ENCODE data around the gene PES1.
"Not testable (repeated sequence)": the region's sequence is repeated elsewhere in the genome, so short reads cannot be mapped to it uniquely, and the experiment has no call there.

Gene PES1

GRCh38 chr22:30575859-30576258 is 15.9 kb downstream of the PES1 start:
- DNase-seq (ENCODE audit: low read depth in 1 of 2, low spot score in 1 of 2) = no peak

GRCh38 chr22:30574997-30575671 is 16.6 kb downstream of the PES1 start:
- DNase-seq (ENCODE audit: low read depth in 1 of 2, low spot score in 1 of 2) = no peak

- no peak for DNase-seq (ENCODE audit: low read depth in 1 of 2, low spot score in 1 of 2)
These were observed 17.4 kb downstream of the PES1 start, which contains the start of gene GAL3ST1 for GRCh38 chr22:30574095-30574981. GAL3ST1 (minus strand) TSS chr22:30574665; CDS start chr22:30557392, 17,273 bp downstream.

DNA sequence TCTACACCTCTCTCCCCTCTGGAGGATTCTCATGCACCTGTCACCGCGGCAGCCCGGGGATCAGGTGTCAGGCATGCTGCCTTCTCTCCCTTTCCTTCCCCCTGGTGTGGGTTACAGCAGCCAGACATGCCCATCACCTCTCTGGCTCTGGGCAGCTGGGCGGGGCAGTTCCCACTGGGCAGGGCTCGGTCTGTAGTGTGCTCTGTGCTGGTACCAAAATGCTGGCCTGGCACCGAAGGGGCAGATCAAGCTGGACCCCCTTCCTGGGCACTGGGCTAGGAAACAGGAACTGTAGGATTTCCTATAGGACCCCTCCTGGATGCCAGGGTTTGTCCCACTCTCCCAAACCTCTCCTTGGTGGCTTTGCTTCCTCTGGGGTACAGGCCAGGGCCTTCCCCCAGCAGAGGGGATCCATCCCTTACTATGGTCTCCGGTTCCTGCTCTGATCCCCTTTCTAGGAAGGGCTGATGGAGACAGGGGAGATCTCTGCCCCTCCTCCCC is 18.1 kb downstream of the PES1 start:
- no peak for DNase-seq (ENCODE audit: low read depth in 1 of 2, low spot score in 1 of 2)

DNA sequence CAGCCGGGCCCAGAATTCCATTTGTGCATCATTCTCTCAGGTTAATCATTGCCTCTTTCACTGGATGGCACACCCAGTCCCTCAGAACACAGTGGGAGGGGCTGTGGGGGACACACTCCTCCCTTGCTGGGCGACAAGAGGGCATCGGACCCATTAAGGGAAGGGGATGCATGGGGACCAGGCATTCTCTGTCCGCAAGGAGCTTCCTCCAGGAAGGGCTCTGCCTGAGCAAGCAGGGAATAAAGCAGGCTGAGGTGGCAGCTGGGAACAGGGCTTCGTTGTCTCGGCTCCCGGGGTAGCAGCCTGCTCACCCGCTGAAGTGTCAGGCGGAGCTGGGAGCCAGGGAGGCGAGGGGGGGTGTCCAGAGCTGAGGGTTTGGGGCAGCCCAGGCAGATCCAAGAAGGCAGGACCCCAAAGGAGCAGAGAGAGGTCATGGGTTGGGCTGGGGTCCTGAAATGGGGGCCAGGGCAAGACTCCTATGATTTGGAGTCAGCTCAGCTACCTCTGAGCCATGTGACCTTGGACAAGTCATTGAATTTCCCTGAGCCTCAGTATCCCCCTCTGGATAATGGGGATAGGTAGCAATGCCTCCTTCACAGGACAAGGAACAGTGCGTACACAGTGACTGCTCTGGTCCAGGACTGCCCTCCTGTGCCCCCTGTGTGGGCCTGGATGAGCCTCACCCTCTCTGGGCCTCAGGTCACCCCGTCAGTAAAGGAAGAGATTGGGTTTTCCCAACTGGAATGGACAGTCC is 18.7 kb downstream of the PES1 start:
- DNase-seq (ENCODE audit: low read depth in 1 of 2, low spot score in 1 of 2) = no peak

- DNase-seq (ENCODE audit: low read depth in 1 of 2, low spot score in 1 of 2) = no peak
These were observed 19.5 kb downstream of the PES1 start for GRCh38 chr22:30572210-30572609.

DNA sequence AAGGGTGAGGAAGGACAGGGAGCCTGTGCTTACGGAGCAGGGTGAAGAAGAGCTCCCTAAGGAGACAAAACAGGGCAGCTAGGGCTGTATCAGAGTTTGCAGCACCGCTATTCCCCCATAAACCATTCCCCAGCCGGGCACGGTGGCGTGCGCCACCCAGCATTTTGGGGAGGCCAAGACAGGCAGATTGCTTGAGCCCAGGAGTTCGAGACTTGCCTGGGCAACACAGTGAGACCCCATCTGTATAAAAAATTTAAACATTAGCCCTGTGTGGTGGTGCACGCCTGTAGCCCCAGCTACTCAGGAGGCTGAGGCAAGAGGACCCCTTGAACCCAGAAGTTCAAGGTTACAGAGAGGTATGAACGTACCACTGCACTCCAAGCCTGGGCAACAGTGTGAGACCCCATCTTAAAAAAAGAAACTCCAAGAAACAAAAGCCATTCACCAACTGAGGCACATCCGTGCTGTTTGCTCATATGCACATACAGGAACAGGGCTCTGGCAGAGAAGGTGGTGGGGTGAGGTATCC is 22.0 kb downstream of the PES1 start:
- no peak for DNase-seq (ENCODE audit: low read depth in 1 of 2, low spot score in 1 of 2)

DNA sequence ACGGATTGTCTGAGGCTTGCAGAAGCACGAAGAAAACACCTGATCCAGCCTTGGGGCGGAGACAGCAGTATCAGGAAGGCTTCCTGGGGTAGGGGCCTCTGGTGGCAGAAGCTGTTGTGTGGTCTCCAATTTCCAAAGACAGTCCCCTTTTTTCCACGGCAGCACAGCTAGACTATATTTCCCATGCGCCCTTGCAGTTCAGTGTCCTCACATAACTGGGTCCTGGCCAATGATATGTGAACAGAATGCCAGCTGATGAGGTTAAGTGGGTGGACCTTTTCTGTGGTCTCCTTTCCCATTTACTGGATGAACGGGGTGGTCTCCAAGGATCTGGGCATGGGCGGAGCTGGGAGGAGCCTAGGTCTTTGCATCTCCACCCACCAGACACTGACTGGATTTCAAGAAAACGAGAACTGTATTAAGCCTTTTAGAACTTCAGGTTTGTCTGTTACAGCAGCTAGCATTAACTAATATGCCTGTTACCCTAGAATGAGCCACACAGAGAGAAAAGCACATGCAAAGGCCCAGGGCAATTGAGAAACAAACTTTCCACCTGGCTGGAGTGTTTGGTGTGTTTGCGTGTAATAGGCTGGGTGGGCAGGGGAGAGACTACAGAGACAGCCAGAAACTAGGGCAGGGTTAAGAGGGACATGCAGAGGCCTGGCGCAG is 23.4 kb downstream of the PES1 start:
- DNase-seq (ENCODE audit: low read depth in 1 of 2, low spot score in 1 of 2) = no peak

- not testable (repeated sequence) for DNase-seq (ENCODE audit: low read depth in 1 of 2, low spot score in 1 of 2)
These were observed 24.4 kb downstream of the PES1 start for GRCh38 chr22:30567277-30567676.

GRCh38 chr22:30566125-30566524 is 25.6 kb downstream of the PES1 start:
- DNase-seq (ENCODE audit: low read depth in 1 of 2, low spot score in 1 of 2) = no peak

DNA sequence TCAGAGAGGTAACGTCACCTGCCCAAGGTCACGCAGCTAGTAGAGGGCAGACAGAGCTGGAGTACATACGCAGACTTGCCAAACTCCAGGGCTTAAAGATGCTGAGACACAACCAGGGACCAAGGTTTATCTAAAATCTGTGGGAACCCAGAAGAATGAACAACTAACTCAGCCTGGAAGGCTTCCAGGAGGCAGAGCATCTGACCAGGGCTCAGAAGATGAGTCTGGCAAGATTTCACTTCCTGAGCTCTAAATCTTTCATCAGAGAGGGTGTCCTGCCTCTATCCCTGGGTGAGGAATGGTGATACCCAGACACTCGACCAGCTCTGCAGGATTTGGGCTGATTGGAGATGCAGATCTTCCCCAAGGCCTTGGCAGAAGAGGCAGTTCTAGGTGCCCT is 26.4 kb downstream of the PES1 start:
- no peak for DNase-seq (ENCODE audit: low read depth in 1 of 2, low spot score in 1 of 2)

GRCh38 chr22:30564761-30565119 is 27.0 kb downstream of the PES1 start:
- no peak for DNase-seq (ENCODE audit: low read depth in 1 of 2, low spot score in 1 of 2)

- no peak for DNase-seq (ENCODE audit: low read depth in 1 of 2, low spot score in 1 of 2)
These were observed 27.5 kb downstream of the PES1 start for GRCh38 chr22:30564045-30564760.

DNA sequence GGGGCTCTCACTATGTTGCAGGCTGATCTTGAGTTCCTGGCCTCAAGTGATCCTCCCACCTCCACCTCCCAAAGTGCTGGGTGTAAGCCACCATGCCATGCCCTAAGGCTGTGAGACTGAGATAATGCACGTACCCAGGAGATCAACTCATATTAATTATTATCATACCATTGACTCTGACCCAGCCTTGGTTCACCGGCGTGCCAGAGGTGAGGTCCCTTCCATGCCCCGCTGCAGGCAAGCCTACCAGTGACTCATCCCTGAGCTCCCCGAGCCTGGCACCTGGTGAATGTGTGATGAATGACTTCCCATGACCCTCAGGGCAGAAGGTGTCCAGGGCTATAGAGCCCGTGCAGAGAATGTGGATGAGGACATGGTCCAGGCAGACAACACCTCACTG is 29.3 kb downstream of the PES1 start:
- DNase-seq (ENCODE audit: low read depth in 1 of 2, low spot score in 1 of 2) = no peak

DNA sequence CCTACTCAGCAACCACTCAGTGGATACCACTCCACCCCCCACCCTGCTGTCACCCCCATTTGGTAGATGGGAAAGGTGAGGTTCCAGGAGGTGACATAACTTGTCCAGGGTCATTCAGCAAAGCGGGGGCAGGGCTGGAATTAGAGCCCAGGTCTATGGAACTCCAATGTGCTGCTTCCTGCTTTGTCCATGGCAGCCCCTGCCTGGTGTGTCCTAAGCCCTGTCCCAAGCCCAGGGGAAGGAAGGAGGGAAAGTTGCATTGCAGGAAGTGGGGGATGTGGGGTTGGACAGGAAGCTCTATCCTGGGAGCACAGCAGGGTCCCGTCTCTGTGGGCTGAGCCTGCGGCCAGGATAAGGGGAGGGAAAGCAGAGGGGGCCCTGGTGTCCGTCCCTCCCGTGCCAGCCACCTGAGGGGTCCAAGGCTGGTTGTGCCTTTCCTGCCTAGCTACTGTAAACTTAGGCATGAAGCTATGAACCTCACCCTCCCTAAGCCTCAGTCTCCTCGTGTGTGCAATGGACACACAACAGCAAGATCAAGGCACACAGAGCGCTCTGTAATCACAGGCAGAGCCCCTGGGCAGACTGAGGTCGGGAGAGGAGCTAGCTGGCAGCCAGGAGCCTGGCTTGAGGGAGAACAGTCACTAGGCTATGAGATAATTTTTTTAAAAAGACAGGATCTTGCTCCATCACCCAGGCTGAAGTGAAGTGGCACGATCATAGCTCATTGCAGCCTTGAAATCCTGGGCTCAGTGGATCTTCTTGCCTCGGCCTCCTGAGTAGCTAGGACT is 30.1 kb downstream of the PES1 start:
- no peak for DNase-seq (ENCODE audit: low read depth in 1 of 2, low spot score in 1 of 2)

DNA sequence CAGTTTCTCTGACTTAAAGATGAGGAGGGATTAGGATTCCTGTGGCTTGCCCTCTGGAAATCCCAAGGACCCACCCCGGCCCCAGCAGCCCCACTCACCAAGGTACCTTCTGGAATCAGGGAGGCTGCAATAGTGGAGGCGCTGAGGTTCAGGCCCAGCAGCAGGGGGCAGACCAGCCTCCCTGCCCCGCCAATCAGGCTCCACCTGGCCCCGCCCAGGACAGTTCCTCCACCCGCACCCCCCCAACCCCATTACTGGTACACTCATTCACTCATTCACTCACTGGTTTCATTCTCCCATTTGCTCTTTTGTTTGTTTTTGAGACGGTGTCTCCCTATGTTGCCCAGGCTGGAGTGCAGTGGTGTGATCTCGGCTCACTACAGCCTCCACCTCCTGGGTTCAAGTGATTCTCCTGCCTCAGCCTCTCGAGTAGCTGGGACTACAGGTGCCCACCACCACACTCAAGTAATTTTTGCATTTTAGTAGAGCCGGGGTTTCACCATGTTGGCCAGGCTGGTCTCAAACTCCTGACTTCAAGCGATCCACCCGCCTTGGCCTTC is 31.0 kb downstream of the PES1 start:
- not testable (repeated sequence) for DNase-seq (ENCODE audit: low read depth in 1 of 2, low spot score in 1 of 2)

GRCh38 chr22:30559889-30560288 is 31.8 kb downstream of the PES1 start:
- DNase-seq (ENCODE audit: low read depth in 1 of 2, low spot score in 1 of 2) = no peak

DNA sequence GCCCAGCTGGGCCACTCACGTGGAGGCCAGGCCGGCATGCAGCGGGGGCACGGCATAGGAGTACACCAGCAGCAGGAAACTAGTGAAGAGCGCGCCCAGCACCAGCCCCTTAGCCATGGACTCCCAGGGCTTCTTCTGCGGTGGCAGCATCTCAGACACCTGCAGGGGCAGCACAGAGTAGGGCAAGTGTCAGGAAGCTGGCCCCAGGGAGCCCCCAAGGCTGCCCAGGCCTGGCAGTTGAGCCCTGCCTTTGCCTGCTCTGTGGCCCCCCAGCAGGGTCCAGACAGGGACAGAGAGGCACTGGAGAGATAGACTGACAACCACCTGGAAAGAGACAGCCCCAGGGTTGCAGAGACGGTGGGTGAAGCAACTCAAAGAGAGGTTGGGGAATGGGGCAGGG is 34.5 kb downstream of the PES1 start:
- DNase-seq (ENCODE audit: low read depth in 1 of 2, low spot score in 1 of 2) = no peak

GRCh38 chr22:30556388-30556787 is 35.3 kb downstream of the PES1 start:
- no peak for DNase-seq (ENCODE audit: low read depth in 1 of 2, low spot score in 1 of 2)
